ENCODE measurements around the gene STX12.
"Not testable (repeated sequence)": the region's sequence is repeated elsewhere in the genome, so short reads cannot be mapped to it uniquely, and the experiment has no call there.

The STX12 gene

GRCh38 chr1:27868932-27869718, 96.1 kb downstream of the STX12 start:
- DNase-seq (ENCODE audit: low read depth in 3 of 3) = peak in 2 of 3 experiments; percentile 42 to 54

- no peak for DNase-seq (ENCODE audit: low read depth in 3 of 3)
Measured at GRCh38 chr1:27869719-27870085, 96.7 kb downstream of the STX12 start.

DNA sequence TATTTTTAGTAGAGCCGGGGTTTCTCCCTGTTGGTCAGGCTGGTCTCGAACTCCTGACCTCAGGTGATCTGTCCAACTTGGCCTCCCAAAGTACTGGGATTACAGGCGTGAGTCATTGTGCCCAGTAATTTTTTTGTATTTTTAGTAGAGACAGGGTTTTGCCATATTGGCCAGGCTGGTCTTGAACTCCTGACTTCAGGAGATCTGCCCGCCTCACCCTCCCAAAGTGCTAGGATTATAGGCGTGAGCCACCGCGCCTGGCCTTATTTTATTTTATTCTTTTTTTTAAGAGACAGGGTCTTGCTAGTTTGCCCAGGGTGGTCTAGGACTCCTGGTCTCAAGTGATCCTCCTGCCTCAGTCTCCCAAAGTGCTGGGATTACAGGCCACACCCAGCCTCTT, 98.1 kb downstream of the STX12 start:
- not testable (repeated sequence) for DNase-seq (ENCODE audit: low read depth in 3 of 3)

GRCh38 chr1:27872059-27872801, 99.2 kb downstream of the STX12 start, which contains the start of gene THEMIS2:
Gene THEMIS2 (plus strand): TSS chr1:27872544. CDS start chr1:27872572, 28 bp downstream.
- DNase-seq (ENCODE audit: low read depth in 3 of 3) = peak; percentile 56 to 80 (median 69)

DNA sequence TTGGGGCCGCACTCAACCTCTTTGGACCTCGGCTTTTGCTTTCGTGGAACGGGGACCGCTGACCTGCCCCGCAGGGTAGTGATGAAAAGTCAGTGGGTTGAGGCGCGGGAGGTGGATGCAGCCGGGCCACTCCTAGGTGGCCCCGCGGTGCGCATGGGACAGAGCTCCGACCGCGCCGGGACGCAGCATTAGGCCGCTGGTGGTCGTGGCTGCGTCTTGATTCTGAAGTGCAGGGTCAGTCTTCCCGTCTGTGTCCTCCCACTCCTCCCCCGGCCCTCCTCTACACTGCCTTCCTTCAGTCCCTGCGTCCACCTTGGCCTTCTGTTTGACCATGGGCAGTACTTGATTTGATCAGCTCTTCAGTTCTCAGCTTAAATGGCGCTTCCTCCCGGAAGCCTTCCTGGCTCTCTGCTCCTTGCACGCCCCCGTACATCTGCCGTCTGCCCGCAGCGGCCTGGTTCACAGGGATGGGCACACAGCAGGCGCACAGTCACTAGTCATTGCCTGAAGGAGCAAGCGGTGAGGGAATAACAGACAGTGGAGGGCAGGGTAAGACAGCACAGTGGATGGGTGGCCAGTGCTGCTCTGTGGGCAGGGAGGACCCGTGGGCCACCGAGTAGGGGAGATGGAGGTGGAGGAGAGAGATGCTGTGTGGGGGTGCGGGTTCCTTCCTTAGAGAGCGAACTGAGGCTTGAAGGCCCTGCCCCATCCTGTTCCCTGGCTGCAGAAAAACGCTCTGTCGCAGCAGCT, 100.0 kb downstream of the STX12 start:
- peak in 1 of 3 experiments; percentile 49 for DNase-seq (ENCODE audit: low read depth in 3 of 3)

DNA sequence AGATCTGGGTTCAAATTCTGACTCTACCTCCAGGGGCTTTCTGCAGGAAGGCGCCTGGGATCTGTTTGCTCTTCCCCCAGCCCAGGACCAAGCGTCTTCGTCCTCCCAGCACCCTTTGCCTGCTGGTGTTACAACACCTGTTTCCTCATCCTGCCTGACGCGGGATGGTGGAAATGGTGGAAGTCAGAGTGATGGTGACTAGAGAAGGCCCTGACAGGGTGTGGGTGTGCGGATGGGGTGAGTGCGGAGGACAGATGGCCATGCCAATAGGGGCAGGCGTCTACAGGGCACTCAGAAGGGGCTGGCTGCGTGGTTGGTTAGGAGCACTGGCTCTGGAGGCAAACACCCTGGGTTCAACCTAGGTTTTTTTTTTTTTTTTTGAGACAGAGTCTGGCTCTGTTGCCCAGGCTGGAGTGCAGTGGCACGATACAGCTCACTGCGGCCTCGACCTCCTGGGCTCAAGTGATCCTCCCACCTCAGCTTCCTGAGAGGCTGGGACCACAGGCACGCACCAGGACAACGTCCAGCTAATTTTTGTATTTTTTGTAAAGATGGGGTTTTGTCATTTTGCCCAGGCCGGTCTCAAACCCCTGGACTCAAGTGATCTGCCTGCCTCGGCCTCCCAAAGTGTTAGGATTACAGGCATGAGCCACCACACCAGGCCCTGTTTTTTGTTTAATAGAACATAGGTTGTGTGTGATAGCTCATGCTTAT, 100.8 kb downstream of the STX12 start:
- no peak for DNase-seq (ENCODE audit: low read depth in 3 of 3)

Data from stimulated activated CD4-positive, alpha-beta T cell treated with anti-CD3 and anti-CD28 coated beads, TNF-alpha, amount 100 ng/mL, for 24 hours (primary cell).